Left ventricle myocardium inferior (tissue), 1 donor: ENCODE measurements around the gene MAN1C1. TPM values are rescaled to one million over a fixed set of nuclear protein-coding genes. Genes with fewer than 3 reads are reported as not detected.

Experiments used
- DNase-seq: peaks from one replicate; pipeline ENCODE4 v3.0.0-alpha.2; 2020
- H3K27ac ChIP-seq: fragments of 200-600 bp; replicated peaks from 2 replicates; pipeline ENCODE4 v1.8.0; 2021
- H3K27me3 ChIP-seq: fragments of 200-600 bp; 2 replicates; pipeline ENCODE4 v1.8.0; 2021; ENCODE audit warnings: low read depth
- H3K36me3 ChIP-seq: fragments of 200-600 bp; 2 replicates; pipeline ENCODE4 v1.8.0; 2021
- H3K4me1 ChIP-seq: fragments of 200-600 bp; 2 replicates; pipeline ENCODE4 v1.8.0; 2021
- H3K4me3 ChIP-seq: fragments of 200-600 bp; 2 replicates; pipeline ENCODE4 v1.8.0; 2021; ENCODE audit warnings: mild to moderate bottlenecking, moderate library complexity
- H3K9me3 ChIP-seq: fragments of 200-600 bp; replicated peaks from 2 replicates; pipeline ENCODE4 v1.8.0; 2021
- intact Hi-C: fragments of 100-400 bp; cut with micrococcal nuclease; formaldehyde crosslinking; loops from one replicate; pipeline ENCODE4 v1.11.0; 2022
- total RNA-seq: library from RNA; stranded (reverse); fragmentation: NEBNext Ultra II Directional; extraction: Animal tissue kit (Norgen Biotek cat#: 25700); gene quantifications from one replicate; pipeline ENCODE4 v1.2.1, GENCODE V29; 2021
- TF ChIP-seq, protein P1 (sequence below): fragments of 200-600 bp; IDR thresholded peaks from 2 replicates; pipeline ENCODE4 v1.8.0; 2021; ENCODE audit warnings: antibody characterized with exemption, mild to moderate bottlenecking, borderline replicate concordance
- donor health status: DM: no; HTN: yes; CAD: no; lungs with severe emphysema.

MAN1C1 gene
- total RNA-seq, 1 donor from 2014 or later = 18.0 TPM

DNA sequence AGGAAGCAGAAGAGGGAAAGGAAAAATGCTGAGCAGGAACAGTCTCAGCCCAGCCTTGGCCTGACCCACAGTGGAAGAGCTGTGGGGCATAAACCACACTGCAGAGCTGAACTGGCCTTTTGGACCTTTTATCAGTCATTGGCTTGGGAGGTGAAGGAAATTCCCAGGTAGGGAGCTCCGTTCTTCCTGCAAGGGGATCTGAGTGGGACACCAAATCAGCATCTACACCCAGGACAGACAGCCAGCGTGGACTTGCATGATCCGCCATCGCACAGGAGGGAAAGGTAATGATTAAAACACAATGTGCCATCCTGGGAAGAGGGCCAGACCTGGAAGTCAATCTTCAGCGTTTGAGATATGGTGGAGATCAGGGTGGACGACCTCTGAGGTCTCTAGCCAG, 202.0 kb downstream of the MAN1C1 start:
- intact Hi-C loops = no loop called here
- DNase-seq = no peak
- no peaks in the 10 kb centered on the region for H3K27me3 ChIP-seq
- TF ChIP-seq, protein P1, sequence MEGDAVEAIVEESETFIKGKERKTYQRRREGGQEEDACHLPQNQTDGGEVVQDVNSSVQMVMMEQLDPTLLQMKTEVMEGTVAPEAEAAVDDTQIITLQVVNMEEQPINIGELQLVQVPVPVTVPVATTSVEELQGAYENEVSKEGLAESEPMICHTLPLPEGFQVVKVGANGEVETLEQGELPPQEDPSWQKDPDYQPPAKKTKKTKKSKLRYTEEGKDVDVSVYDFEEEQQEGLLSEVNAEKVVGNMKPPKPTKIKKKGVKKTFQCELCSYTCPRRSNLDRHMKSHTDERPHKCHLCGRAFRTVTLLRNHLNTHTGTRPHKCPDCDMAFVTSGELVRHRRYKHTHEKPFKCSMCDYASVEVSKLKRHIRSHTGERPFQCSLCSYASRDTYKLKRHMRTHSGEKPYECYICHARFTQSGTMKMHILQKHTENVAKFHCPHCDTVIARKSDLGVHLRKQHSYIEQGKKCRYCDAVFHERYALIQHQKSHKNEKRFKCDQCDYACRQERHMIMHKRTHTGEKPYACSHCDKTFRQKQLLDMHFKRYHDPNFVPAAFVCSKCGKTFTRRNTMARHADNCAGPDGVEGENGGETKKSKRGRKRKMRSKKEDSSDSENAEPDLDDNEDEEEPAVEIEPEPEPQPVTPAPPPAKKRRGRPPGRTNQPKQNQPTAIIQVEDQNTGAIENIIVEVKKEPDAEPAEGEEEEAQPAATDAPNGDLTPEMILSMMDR = no peak
- peak overlapping the region; percentile 95 for H3K27ac ChIP-seq
- H3K36me3 ChIP-seq = peaks cover 32% of the 10 kb centered on the region
- peak overlapping the region; percentile 89 for H3K4me3 ChIP-seq
- peaks cover 57% of the 10 kb centered on the region for H3K4me1 ChIP-seq
- no peaks in the 10 kb centered on the region for H3K9me3 ChIP-seq

DNA sequence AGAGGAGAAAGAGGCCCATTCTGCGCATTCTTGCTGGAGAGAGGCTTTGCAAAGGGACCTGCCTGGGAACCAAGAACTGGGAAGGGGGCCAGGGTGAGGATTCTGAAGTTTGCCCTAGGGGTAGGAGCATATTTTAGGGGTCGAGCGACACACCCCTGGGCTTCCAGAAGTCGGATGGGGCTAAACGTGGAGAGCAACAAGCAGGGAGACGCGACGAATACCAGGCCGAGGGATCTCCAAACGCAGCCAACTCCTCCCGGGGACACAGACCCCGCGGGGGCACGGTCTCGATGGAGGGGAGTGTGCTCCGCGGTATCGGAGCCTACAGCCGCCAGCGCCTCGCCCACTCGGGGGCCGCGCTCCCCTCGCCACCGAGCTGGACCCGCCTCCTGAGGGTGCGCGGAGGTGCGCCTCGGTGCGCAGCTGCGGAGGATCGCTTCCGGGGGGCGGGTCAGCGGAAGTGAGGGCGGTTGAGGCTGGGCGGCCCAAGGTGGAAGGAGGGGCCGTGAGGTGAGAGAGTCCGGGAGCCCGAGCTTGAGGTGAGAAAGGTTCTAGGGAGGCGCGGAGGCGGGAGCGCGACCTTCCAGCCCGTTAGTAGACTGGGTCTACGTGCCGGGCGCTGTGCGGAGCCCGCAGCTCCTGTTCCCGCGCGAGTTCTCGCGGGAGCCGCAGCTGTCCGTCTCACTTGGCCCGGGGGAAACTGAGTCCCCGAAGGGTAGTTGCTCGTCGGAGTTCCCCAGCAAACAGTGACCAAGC, 203.1 kb downstream of the MAN1C1 start, which contains the start of gene MTFR1L:
TSS of gene MTFR1L (plus strand) at position 464 of the 756 bp plus-strand sequence. CDS start 3,151 bp downstream, outside the sequence.
- TF ChIP-seq, protein P1 = no peak
- peak; percentile 90 for DNase-seq
- peaks cover 32% of the 10 kb centered on the region for H3K36me3 ChIP-seq
- no peaks in the 10 kb centered on the region for H3K9me3 ChIP-seq
- intact Hi-C loops = no loop called here
- H3K27me3 ChIP-seq = no peaks in the 10 kb centered on the region
- H3K4me3 ChIP-seq = peak within 1 kb of the TSS; percentile 89
- H3K27ac ChIP-seq = peak within 1 kb of the TSS; percentile 95
- H3K4me1 ChIP-seq = peaks cover 68% of the 10 kb centered on the region

DNA sequence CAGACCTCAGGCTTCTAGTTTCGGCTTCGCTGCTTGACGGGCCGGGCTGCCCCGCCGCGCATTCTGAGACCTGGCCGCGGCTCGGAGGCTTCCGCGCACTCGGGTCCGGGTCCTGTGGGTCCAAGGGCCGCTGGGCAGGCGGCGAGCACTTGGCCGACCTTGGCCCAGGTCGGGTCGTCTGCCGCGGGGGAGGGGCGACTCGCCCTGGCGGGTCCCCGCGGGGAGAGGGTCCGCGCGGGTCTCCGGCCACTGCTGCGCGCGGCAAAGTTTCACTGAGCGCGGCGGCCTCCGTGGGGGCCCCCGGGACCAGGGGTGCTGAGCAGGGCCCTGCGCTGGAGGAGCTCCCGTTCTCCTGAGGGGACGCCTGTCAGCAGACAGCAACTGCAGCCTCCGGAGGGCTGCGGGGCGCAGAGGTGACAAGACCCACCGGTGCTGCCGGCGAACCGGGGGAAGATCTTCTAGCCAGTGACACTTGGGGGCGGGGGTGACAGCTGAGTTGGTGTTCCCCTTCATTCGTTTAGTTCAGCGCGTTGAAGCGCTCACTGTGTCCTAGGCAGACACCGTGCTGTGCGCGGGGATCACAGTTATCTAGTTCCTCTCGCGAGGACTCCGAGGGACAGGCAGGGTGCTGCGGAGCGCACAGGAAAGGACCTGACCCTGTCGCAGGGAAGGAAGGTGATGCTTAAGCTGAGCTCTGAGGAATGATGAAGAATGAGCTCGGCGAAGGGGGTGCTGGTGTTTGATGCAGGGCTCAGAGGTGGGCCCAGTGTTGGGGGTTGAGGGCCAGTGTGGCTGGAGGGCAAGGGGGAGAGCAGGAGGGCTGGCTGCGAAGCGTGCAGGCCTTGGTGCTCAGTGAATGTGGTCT, 203.9 kb downstream of the MAN1C1 start:
- H3K9me3 ChIP-seq = no peaks in the 10 kb centered on the region
- H3K27ac ChIP-seq = peak overlapping the region; percentile 95
- peak overlapping the region; percentile 89 for H3K4me3 ChIP-seq
- TF ChIP-seq, protein P1 = no peak
- no peaks in the 10 kb centered on the region for H3K27me3 ChIP-seq
- H3K36me3 ChIP-seq = peaks cover 24% of the 10 kb centered on the region
- intact Hi-C loops = no loop called here
- H3K4me1 ChIP-seq = peaks cover 74% of the 10 kb centered on the region
- peak; percentile 38 for DNase-seq

DNA sequence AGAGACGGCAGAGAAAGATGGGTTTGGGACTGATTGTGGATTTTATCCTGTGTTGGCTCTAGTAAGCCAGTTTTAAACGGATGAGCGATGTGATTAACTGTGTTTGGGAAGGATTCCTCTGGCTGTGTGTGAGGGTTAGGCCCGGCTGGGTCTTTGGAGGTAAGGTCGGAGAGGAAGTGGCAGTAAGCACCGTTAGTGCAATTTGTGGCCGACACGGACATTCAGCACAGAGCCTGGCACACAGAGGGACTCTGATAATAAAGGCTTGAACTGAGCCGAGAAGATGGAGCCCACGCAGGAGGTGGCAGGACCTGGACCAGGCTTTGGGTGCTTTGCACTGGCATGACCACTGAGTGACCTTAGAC, 204.5 kb downstream of the MAN1C1 start:
- H3K4me3 ChIP-seq = peak overlapping the region; percentile 89
- intact Hi-C loops = no loop called here
- H3K36me3 ChIP-seq = peaks cover 20% of the 10 kb centered on the region
- no peak for DNase-seq
- peaks cover 80% of the 10 kb centered on the region for H3K4me1 ChIP-seq
- TF ChIP-seq, protein P1 = no peak
- no peaks in the 10 kb centered on the region for H3K9me3 ChIP-seq
- peak overlapping the region; percentile 95 for H3K27ac ChIP-seq
- H3K27me3 ChIP-seq = no peaks in the 10 kb centered on the region

DNA sequence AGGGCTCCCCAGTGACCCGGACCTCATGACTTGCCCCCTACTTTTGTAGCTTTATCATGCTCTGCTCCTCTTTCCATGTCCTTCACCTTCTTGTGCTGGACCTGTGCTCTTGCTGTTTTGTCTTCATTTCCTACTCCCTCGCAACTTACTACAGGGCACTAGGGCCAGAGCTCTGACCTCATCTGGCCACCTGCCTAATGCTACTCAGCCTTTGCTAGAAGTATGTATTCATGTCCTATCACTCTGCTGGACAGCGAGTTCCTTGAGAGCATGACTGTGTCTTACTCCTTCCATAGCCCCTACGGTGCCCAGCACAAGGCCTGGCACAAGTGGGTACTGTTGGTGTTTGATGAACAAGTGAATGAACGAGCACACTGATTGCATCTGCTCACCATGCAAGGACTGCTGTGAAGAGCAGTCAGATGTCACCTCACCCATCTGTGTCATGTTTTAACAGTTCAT, 205.1 kb downstream of the MAN1C1 start:
- intact Hi-C loops = no loop called here
- peak overlapping the region; percentile 89 for H3K4me3 ChIP-seq
- DNase-seq = no peak

More for the DNA sequence above, 205.1 kb downstream of the MAN1C1 start:
- H3K27ac ChIP-seq = peak overlapping the region; percentile 95
- H3K4me1 ChIP-seq = peaks cover 83% of the 10 kb centered on the region
- H3K27me3 ChIP-seq = no peaks in the 10 kb centered on the region
- H3K9me3 ChIP-seq = no peaks in the 10 kb centered on the region
- peaks cover 20% of the 10 kb centered on the region for H3K36me3 ChIP-seq
- TF ChIP-seq, protein P1 = no peak
